ENCODE measurements around the gene SGF29.

DNA sequence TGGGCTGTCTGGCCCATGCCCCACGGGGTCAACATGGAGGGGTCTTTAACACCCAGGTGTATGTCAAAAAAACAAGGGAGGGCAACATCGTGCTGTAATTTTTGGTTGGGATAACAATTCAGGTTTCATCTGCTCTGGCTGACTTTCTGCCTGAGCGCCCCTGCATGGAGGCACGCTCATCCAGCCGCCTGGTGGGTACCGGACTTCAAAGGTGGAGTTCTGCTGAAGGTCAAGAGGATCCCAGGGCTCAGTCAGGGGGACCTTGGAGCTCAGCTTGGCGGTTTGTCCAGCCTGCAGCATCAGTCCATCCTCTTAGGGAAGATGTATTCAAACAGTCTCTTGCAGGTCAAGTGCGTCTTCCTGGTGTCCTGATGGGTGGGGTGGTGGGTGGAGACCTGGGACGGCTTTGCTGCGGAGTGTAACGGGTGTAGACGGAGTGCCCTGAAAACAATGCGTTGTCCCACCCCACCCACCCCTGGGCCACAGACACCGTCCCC lies 5.4 kb upstream of the SGF29 start:
- TF ChIP-seq, protein P1, sequence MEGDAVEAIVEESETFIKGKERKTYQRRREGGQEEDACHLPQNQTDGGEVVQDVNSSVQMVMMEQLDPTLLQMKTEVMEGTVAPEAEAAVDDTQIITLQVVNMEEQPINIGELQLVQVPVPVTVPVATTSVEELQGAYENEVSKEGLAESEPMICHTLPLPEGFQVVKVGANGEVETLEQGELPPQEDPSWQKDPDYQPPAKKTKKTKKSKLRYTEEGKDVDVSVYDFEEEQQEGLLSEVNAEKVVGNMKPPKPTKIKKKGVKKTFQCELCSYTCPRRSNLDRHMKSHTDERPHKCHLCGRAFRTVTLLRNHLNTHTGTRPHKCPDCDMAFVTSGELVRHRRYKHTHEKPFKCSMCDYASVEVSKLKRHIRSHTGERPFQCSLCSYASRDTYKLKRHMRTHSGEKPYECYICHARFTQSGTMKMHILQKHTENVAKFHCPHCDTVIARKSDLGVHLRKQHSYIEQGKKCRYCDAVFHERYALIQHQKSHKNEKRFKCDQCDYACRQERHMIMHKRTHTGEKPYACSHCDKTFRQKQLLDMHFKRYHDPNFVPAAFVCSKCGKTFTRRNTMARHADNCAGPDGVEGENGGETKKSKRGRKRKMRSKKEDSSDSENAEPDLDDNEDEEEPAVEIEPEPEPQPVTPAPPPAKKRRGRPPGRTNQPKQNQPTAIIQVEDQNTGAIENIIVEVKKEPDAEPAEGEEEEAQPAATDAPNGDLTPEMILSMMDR (conservative IDR thresholded peaks at IDR 0.05; ENCODE audit: low read depth, low read length): no peak
- TF ChIP-seq POLR2A (IDR thresholded peaks at IDR 0.05; ENCODE audit: low read depth, low read length): no peak
- no peak for TF ChIP-seq RAD21 (IDR thresholded peaks at IDR 0.05; ENCODE audit: low read length)

Measured in IMR-90 (cell line).